Putamen (tissue), 1 donor: ENCODE results near the gene SEMA7A.
A peak's percentile ranks its signal among the peaks of the same experiment; 100 is the strongest.

Source experiments
- DNase-seq: peaks from one replicate; pipeline ENCODE4 v3.0.0-alpha.2; 2016; ENCODE audit warnings: low spot score

The SEMA7A gene

GRCh38 chr15:74451861-74452835, 18.4 kb upstream of the SEMA7A start:
- DNase-seq = no peak

GRCh38 chr15:74451322-74451721, 17.6 kb upstream of the SEMA7A start:
- no peak for DNase-seq

- no peak for DNase-seq
These were observed 16.0 kb upstream of the SEMA7A start for GRCh38 chr15:74449643-74450205.

GRCh38 chr15:74449095-74449494, 15.3 kb upstream of the SEMA7A start:
- DNase-seq = no peak

- no peak for DNase-seq
These were observed 12.3 kb upstream of the SEMA7A start for GRCh38 chr15:74445816-74446763.

GRCh38 chr15:74444106-74445062, 10.6 kb upstream of the SEMA7A start:
- DNase-seq = no peak

- DNase-seq = no peak
These were observed 9.5 kb upstream of the SEMA7A start for GRCh38 chr15:74443100-74443909.

- no peak for DNase-seq
These were observed 8.8 kb upstream of the SEMA7A start for GRCh38 chr15:74442604-74443003.

GRCh38 chr15:74442063-74442462, 8.3 kb upstream of the SEMA7A start:
- no peak for DNase-seq

- DNase-seq = no peak
These were observed 7.6 kb upstream of the SEMA7A start for GRCh38 chr15:74441248-74441941.

- DNase-seq = peak; percentile 81
These were observed 5.1 kb upstream of the SEMA7A start for GRCh38 chr15:74438721-74439316.

GRCh38 chr15:74438206-74438605, 4.4 kb upstream of the SEMA7A start:
- DNase-seq = no peak

GRCh38 chr15:74434263-74435136, 742 bp upstream of the SEMA7A start:
- DNase-seq = no peak

GRCh38 chr15:74432968-74433591, 678 bp downstream of the SEMA7A start:
- DNase-seq = no peak

GRCh38 chr15:74432271-74432967, 1.3 kb downstream of the SEMA7A start:
- DNase-seq = no peak

- no peak for DNase-seq
These were observed 2.1 kb downstream of the SEMA7A start for GRCh38 chr15:74431645-74432044.

- DNase-seq = no peak
These were observed 2.6 kb downstream of the SEMA7A start for GRCh38 chr15:74431116-74431515.
